Activated CD8-positive, alpha-beta memory T cell treated with anti-CD3 and anti-CD28 coated beads, Interleukin-2, amount 50 U/mL, for 1 hour (primary cell): Measurements from ENCODE around the gene GFPT2.

Experiments
- DNase-seq: peaks from one replicate; pipeline ENCODE4 v3.0.0-alpha.2; 2020; ENCODE audit errors: extremely low read depth

The GFPT2 gene

GRCh38 chr5:180353048-180353979 lies at the start of gene GFPT2:
Gene GFPT2, minus strand, starts transcription at chr5:180353336. Its CDS starts 119 bp downstream, at chr5:180353217.
- peak; percentile 58 for DNase-seq

- DNase-seq, result no peak
Measured at GRCh38 chr5:180402716-180403115, 49.6 kb upstream of the GFPT2 start.

GRCh38 chr5:180401229-180401907 lies 48.2 kb upstream of the GFPT2 start:
- no peak for DNase-seq

- DNase-seq, result no peak
Measured at GRCh38 chr5:180400416-180400815, 47.3 kb upstream of the GFPT2 start.

- no peak for DNase-seq
Measured at GRCh38 chr5:180399401-180400215, 46.5 kb upstream of the GFPT2 start.

GRCh38 chr5:180396926-180397325 lies 43.8 kb upstream of the GFPT2 start:
- no peak for DNase-seq

- DNase-seq, result no peak
Measured at GRCh38 chr5:180395540-180396274, 42.6 kb upstream of the GFPT2 start.

GRCh38 chr5:180394031-180394636 lies 41.0 kb upstream of the GFPT2 start:
- DNase-seq, result no peak

- DNase-seq, result no peak
Measured at GRCh38 chr5:180391276-180391675, 38.1 kb upstream of the GFPT2 start.

GRCh38 chr5:180390441-180391190 lies 37.5 kb upstream of the GFPT2 start:
- DNase-seq, result no peak

GRCh38 chr5:180389252-180390101 lies 36.3 kb upstream of the GFPT2 start:
- no peak for DNase-seq

GRCh38 chr5:180387798-180388197 lies 34.7 kb upstream of the GFPT2 start:
- no peak for DNase-seq

- no peak for DNase-seq
Measured at GRCh38 chr5:180382926-180383325, 29.8 kb upstream of the GFPT2 start.

- no peak for DNase-seq
Measured at GRCh38 chr5:180381851-180382480, 28.8 kb upstream of the GFPT2 start.

GRCh38 chr5:180381428-180381827 lies 28.3 kb upstream of the GFPT2 start:
- no peak for DNase-seq

GRCh38 chr5:180380856-180381255 lies 27.7 kb upstream of the GFPT2 start:
- no peak for DNase-seq

GRCh38 chr5:180380441-180380840 lies 27.3 kb upstream of the GFPT2 start:
- no peak for DNase-seq

GRCh38 chr5:180379355-180380070 lies 26.4 kb upstream of the GFPT2 start:
- DNase-seq, result no peak
